Measurements from ENCODE around the gene NPHP4. TPM values are rescaled to one million over a fixed set of nuclear protein-coding genes. Genes with fewer than 3 reads are reported as not detected.

Gene NPHP4
- total and polyA plus RNA-seq, 9 of the 15 experiments (the other 6 are each of a cell fraction or from before 2014, with no cell fraction given), result 0.52 to 26.2 (median 6.7) TPM

DNA sequence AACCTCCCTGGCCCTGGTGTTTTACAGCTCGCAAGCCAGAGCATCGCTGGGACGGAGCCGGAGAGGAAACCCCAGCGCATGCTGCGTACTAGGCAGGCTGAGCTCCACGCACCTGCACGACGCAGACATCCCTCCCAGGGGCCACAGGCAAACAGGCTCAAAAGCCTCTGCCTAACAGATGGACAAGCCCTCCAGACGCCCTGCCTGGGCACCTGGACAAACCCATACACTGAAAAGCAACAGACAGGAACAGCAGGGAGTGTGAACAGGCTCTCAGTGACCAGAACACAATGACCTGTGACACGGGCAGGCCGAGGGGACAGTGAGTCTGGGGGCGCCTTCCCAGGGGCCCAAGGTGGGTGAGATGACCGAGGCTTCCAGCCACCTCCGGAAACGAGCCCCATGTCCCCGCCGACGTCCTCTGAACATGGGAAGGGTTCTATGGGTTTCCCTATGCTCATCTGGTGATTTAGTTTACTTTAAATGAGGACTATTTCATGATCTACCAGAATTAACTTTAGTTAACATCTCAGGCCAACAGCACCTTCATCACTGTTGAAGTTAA lies 40.3 kb downstream of the NPHP4 start (continued):
- TF ChIP-seq MGA (IDR thresholded peaks at IDR 0.05) (no peak), ZNF780A (CRISPR knock-in tag; IDR thresholded peaks at IDR 0.05) (no peak), CHD4 (IDR thresholded peaks at IDR 0.05; ENCODE audit: insufficient read depth, insufficient replicate concordance, low read depth, low read length, poor library complexity, severe bottlenecking) (no peak), NFE2L1 (tag; IDR thresholded peaks at IDR 0.05; ENCODE audit: borderline replicate concordance, low read depth) (no peak), ZFP30 (CRISPR knock-in tag; IDR thresholded peaks at IDR 0.05; ENCODE audit: borderline replicate concordance) (no peak), GTF3C2 (IDR thresholded peaks at IDR 0.05; ENCODE audit: borderline replicate concordance, extremely low read depth, insufficient read length) (no peak), BCL6 (CRISPR knock-in tag; IDR thresholded peaks at IDR 0.05) (no peak), ZNF592 (IDR thresholded peaks at IDR 0.05) (no peak)
